ENCODE results near the gene GDF15.

GDF15 gene

DNA sequence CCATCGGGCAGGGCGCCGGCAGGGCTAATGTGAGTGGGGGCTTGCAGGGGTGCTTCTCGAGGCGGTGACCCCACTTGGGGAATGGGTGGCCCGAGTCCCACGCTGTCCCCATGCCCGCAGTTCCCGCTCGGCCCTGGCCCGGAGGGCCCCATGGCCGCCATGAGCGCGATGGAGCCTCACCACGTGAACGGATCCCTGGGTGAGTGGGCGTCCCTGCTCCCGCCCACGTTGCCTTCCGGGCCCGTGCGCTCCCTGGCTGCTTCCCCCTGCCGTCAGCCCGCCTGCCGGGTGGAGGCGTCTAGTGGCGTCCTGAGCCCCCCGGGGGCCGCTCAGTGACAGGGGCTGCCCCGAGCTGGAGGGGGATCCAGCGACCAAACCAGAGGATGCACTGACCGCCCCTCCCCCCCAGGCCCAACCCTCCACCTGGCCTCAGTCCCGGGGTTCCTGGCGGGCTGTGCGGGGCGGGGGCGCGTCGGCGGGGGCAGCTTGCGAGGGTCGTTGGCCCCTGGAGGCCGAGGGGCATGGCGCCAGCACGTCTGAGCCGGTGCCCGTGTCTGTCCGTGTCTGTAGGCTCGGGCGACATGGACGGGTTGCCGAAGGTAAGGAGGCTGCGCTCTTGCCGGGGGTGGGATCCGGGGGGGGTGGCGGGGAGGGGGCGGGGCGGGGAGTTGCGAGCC lies 47.2 kb downstream of the GDF15 start:
- DNase-seq: no peak

DNA sequence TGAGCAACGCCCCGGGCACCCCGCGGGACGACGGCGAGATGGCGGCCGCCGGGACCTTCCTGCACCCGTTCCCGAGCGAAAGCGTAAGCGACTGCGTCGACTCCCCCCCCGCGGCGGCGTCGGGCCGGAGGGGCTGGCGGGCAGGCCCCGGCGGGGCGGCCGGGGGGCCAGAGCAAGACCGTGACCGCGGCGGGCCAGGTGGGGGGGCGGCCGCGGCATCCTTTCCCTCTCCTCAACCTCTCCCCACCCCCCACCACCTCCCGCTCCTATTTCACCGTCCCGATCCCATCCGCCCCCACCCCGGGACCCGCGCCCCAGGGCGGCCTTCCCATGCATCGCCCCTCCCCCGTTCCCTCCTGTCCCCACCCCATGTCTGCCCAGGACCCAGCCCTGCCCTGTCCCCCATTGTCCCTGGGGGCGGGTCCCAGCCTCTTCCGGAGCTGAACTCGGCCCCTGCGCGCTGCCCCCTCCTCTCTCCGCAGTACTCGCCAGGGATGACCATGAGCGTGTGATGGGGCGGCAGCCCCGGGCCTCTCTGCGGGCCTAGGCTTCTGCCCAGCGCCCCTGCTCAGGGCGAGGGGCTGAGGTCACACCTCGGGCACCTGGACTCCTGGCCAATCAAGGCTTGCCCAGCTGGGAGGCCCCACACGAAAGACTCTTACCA lies 47.9 kb downstream of the GDF15 start:
- DNase-seq: no peak

DNA sequence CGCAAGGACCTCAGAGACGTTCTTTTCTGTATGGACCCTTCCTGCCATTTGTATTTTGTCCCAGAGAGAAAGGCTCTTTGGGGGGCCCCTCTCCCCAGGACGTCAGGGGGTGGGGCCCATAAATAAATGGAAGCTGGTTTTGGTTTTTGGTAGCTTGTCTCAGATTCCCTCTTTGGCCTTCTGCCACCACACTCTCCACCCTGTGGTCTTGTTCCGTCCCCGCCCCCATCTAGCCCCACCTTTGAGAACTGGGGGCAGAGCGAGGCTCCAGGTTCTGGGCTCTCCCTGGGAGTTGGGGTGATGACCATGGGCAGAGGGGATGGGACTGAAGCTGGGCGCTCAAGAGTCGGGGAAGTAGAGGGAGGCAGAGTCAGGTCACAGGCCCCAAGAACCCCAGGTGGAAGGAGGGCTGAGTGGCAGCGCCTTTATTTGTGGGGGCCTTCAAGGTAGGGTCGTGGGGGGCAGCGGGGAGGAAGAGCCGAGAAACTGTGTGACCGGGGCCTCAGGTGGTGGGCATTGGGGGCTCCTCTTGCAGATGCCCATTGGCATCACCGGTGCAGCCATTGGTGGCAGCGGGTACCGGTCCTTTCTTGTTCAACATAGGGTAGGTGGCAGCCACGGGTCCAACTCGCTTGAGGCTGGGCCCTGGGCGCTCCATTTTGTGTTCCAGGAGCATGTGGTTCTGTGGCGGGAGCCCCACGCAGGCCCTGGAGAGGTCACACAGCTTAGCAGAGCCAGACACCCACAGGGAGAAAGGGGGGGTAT lies 48.6 kb downstream of the GDF15 start:
- DNase-seq: no peak

DNA sequence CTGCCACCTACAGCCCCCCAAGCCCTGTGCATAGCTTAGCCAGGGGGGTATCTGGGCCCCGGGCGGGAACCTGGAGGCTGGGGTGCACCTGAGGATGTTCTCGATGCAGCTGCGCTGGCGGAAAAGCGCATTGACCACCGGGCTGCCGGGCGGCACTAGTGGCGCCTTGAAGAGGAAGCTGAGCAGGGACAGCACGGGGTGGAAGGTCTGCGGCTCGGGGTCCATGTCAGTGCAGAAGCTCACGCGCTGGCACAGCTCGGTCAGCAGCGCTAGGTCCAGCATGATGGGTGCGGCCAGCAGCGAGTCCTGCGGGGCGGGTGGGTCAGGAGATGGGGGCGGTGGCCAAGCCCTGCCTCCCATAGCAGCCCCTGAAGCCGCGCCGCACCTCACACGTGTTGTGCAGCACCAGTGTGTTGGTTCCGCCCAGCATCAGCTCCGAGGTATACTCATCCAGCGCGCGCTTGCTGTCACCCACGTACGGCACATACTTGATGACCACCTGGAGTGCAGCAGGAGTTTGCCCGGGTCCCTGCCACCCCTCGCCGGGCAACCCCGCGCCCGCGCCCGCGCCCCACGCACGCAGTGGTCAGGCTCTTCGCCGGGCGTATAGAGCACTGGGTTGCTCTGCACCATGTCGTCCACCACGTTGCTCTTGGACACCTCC lies 49.4 kb downstream of the GDF15 start:
- no peak for DNase-seq

DNA sequence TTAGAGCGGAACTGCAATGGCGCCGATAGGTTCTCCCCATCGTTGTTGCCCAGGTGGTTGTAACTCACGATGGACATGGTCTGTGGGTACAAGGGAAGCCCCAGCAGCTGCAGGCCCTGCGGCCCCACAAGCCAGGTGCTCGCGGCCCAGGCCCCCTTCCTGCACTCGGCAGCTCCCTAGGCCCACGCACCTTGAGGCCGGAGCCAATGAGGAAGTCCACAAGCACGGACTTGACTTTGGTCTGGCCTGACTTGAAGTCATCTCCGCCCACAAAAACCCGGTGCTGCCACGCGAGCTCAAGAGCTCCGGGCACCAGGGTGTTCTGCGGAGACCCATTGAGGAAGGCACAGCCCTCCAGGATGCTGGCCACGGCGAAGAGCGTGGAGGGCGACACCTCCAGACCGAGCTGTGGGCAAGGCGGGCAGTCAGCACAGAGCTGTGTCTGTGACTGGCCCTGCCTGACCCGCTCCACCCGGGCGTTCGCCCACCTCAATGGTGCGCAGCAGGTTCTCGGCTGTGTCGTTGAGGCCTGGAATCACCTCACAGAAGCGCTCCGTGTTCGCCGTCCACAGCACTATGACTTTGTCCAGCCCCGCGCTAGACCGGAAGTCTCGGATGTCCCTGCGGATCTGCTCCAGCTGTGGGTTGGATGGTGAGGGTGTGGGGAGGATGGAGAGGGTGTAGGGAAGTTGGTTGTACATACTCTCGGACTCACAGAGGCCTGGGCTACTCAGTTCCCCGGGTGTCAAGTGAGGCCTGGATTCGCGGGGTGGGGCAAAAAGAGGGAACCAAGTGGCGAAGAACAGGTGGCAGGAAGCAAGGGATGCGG lies 50.1 kb downstream of the GDF15 start:
- no peak for DNase-seq

DNA sequence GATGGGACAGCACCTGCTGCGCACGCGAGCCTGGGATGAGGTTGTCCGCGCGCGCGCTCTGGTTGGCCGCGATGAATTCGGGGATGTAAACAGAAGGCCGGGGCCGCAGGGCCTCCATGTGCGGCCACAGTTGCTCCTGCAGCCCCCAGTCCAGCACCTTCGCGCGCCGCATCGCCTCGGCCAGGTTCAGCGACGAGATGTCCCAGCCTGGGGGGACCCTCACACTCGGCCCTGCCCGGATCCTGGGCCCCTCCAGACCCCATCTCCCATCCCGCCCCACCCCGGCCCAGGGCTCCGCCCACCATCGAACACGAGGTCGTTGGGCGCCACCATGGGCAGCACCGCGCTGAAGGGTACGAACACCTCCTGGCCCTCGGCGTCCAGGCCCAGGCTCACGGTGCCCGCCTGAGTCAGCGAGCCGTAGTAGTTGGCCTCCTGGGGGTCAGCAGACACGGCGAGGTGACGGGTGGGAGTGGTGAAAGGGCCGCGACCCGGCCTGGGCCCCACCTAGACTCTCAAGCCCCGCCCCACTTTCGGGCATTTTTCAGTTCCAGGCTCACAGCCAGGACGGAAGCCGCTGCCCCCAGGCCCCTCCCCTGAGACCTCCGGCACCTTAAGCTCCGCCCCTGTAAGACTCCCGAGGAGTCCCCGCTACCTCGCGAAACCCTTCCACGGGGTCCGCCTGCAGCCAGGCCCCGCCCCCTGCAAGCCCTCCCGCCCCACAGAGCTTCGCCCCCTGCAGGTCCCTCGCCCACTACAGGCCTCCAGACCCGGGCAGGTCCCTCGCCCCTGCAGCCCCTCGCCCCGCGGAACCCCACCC lies 50.9 kb downstream of the GDF15 start:
- DNase-seq: peak; percentile 79

DNA sequence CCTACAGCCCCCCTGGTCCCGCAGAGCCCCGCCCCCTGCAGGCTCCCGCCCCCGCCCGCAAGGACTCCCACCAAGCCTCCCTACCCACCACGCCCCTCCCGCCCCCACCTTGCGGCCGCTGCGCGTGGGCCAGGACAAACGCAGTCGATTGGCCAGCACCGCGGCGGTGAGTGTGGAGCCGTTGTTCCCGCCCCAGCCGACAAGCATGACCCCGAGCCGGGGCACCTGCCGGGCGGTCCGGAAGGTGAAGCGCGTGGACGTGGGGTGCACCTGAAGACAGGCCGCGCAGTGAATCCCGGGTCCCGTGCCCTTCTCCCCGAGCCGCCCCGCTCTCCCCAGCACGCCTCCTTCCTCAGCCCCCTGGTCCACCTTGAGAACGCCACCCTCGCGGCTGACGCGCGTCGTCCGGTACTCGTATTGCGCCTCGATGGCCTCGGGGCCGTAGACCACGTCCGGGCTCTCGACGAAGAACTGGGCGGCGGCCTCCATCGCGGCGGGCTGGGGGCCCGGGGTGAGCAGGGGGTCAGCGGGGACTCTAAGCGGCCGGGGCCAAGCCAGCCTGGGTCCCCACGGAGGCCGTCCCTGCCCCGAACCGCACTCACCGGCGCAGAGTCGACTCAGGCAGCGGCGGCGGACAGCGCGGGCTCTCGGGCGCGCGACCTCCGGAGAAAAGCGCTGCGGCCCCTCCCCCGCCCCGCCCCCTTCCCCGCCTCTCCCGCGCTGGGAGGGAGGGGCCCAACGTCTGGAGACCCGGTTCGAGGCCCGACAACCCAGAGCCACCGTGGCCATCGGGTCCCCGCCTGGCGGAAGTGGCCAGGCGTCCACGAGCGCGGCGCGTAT lies 51.8 kb downstream of the GDF15 start, which contains the start of gene ISYNA1:
Gene ISYNA1, minus strand, starts transcription at position 643 of the 840 bp plus-strand sequence. Its CDS starts 154 bp downstream, at position 489.
- peak; percentile 47 for DNase-seq

DNA sequence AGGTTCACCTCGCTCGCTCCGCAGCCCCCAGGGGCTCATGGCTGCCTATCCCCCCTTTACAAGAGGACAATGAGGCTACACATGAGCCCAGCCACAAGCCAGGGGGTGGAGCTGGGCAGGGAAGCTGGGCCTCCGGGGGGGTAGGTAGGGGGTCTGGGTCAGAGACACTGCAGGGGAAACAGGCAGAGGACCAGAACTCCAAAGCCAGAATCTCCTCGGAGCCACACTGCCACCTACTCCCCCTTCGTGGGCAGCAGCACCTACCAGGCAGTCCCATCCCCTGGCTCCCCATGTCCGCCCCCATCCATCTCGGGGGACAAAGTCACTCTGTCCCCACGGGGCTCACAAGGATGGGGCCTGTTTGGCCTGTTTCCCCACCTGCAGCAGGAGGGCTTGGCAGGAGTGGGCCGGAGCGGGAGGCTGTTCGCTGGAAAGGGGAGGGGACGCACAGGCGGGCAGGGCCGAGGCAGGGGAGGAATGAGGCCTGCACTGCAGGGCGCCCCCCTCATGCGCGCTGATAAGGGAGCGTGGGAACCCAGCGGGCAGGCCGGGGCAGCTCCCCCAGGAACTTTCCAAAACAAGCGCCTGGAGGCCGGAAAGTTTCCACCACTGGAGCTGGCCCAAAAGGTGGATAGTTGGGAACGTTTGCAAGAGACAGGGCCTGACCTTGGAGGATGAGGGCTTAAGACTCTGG lies 52.5 kb downstream of the GDF15 start:
- DNase-seq: no peak

All from GDM1 (cell line).